Mammary epithelial cell (primary cell): ENCODE data around the gene TIMM17A.

ENCODE experiments used
- CTCF ChIP-seq, 2 donors: IDR thresholded peaks in 1 of 2; conservative IDR thresholded peaks in 1 of 2; 2 replicates each; pipeline ENCODE4 v1.5.1; 2011 to 2012; ENCODE audit warnings: inconsistent platforms in 2 of 2, low read length in 2 of 2, mild to moderate bottlenecking in 2 of 2, control low read depth in 1 of 2, low read depth in 1 of 2; ENCODE audit not compliant: insufficient read depth in 1 of 2; ENCODE audit errors: extremely low read depth in 1 of 2
- EZH2 ChIP-seq: IDR thresholded peaks from 2 replicates; pipeline ENCODE4 v1.6.1; 2012; ENCODE audit warnings: low read length, inconsistent platforms, borderline replicate concordance

DNA sequence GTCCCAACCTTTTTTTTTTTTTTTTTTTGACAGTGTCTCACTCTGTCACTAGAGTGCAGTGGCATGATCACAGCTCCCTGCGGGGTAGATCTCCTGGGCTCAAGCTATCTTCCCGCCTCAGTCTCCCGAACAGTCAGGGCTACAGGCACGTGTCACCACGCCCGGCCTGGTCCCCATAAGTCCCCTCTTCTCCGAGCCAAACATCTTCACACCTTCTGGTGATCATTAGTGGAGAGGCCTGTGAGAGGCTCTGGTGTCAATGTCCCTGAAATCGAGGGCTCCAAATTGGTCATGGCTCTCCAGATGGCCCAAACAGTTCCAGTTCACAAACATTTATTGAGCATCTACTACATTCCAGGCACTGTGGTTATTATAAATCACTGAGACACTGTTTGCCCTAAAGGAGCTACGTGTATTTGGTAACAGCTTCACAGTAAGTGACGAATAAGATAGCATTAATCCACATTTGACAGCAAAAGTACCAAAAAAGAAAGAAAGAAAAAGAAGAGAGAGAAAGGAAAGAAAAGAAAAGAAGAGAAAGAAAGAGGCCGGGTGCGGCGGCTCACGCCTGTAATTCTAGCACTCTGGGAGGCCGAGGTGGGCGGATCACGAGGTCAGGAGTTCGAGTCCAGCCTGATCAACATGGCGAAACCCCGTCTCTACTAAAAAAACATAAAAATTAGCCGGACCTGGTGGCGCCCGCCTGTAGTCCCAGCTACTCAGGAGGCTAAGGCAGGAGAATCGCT, 867 bp upstream of the TIMM17A start:
- TF ChIP-seq CTCF (conservative IDR thresholded peaks at IDR 0.05 in 1 of 2, IDR thresholded peaks at IDR 0.05 in 1 of 2; ENCODE audit: extremely low read depth in 1 of 2, insufficient read depth in 1 of 2, low read depth in 1 of 2, low read length in 2 of 2), result no peak
- TF ChIP-seq EZH2, result no peak
